Aorta (tissue), 5 donors: Measurements from ENCODE around the gene XIAP. TPM values are rescaled to one million over a fixed set of nuclear protein-coding genes. Genes with fewer than 3 reads are reported as not detected.
"Not testable (repeated sequence)": the region's sequence is repeated elsewhere in the genome, so short reads cannot be mapped to it uniquely, and the experiment has no call there.

Experiments
- ATAC-seq: fragments of 200-7000 bp; cut with Tn5 transposase; one replicate; pipeline ENCODE4 v1.9.1; 2022; ENCODE audit warnings: moderate library complexity; ENCODE audit not compliant: low FRiP score
- DNase-seq, 2 donors: peaks; one replicate each; pipeline ENCODE4 v3.0.0-alpha.2; 2020
- H3K27ac ChIP-seq, 2 donors: one replicate each; pipeline ENCODE4 v1.5.1; 2013; ENCODE audit warnings: low read length in 2 of 2, mild to moderate bottlenecking in 2 of 2, moderate library complexity in 2 of 2, control low read depth in 1 of 2, inconsistent platforms in 1 of 2, low read depth in 1 of 2
- H3K27me3 ChIP-seq, 2 donors: one replicate each; pipeline ENCODE4 v1.6.1; 2013; ENCODE audit warnings: control low read depth in 1 of 2, low read length in 1 of 2, mild to moderate bottlenecking in 1 of 2, moderate library complexity in 1 of 2; ENCODE audit not compliant: insufficient read depth in 2 of 2, control insufficient read depth in 1 of 2
- H3K36me3 ChIP-seq, 2 donors: one replicate each; pipeline ENCODE4 v1.6.1; 2013; ENCODE audit warnings: control low read depth in 1 of 2, low read length in 1 of 2, mild to moderate bottlenecking in 1 of 2; ENCODE audit not compliant: insufficient read depth in 2 of 2, control insufficient read depth in 1 of 2
- H3K4me1 ChIP-seq, 2 donors: one replicate each; pipeline ENCODE4 v1.6.1; 2013; ENCODE audit warnings: low read length in 2 of 2, control low read depth in 1 of 2, mild to moderate bottlenecking in 1 of 2, moderate library complexity in 1 of 2; ENCODE audit not compliant: insufficient read depth in 2 of 2, control insufficient read depth in 1 of 2
- H3K4me3 ChIP-seq, 2 donors: one replicate each; pipeline ENCODE4 v1.5.1; 2013; ENCODE audit warnings: low read length in 2 of 2, control low read depth in 1 of 2, mild to moderate bottlenecking in 1 of 2
- H3K9me3 ChIP-seq: one replicate; pipeline ENCODE4 v1.6.1; 2013; ENCODE audit warnings: mild to moderate bottlenecking, low read length; ENCODE audit not compliant: control insufficient read depth
- WGBS, 2 donors: extraction: QIAGEN DNeasy Blood & Tissue Kit; methylation state at CpG; one replicate each; pipeline ENCODE4 v1.1.7; 2013; 5-methylcytosine and 5-hydroxymethylcytosine counted together
- intact Hi-C, 2 donors: fragments of 100-400 bp; cut with DNase I; formaldehyde crosslinking; loops; one replicate each; pipeline versions ENCODE4 v1.14.2 to v1.15.0; 2022
- polyA plus RNA-seq, 2 donors: library from polyadenylated mRNA; stranded (reverse); fragments of 200-250 nt; gene quantifications; one replicate each; pipeline ENCODE4 v1.2.3, GENCODE V29; 2013
- total RNA-seq, 2 donors: library from RNA; stranded (reverse); fragmentation: NEBNext Ultra II Directional; extraction: Animal tissue kit (Norgen Biotek cat#: 25700); gene quantifications; one replicate each; pipeline ENCODE4 v1.2.1, GENCODE V29; 2021
- donor health status: healthy with polysubstance abuse.
- donor health status: Bipolar disorder and iron deficiency.
- donor health status: DM: no; HTN: no; CAD: no.
- donor health status: DM: no; HTN: no; CAD: no.
- donor health status: DM: yes; HTN: yes; CAD: no.

XIAP gene
- total and polyA plus RNA-seq, 4 donors: 4.9 to 50.7 (median 29.0) TPM

GRCh38 chrX:123882391-123882790 lies 22.5 kb downstream of the XIAP start:
- Histone ChIP-seq H3K27ac (no peak overlapping the region), H3K9me3 (no peaks in the 10 kb centered on the region), H3K36me3 (no peaks in the 10 kb centered on the region), H3K27me3 (no peaks in the 10 kb centered on the region), H3K4me1 (no peaks in the 10 kb centered on the region), H3K4me3 (no peak overlapping the region)
- WGBS, 2 donors: 79 to 87% methylated on average over 3 of the region's 3 CpGs
- ATAC-seq: no peak
- intact Hi-C loops: no loop called here
- no peak for DNase-seq

- ATAC-seq (peak; percentile 15), DNase-seq (no peak)
- Histone ChIP-seq H3K36me3 (no peaks in the 10 kb centered on the region), H3K27me3 (no peaks in the 10 kb centered on the region), H3K4me1 (no peaks in the 10 kb centered on the region), H3K4me3 (no peak overlapping the region), H3K9me3 (no peaks in the 10 kb centered on the region), H3K27ac (no peak overlapping the region)
- intact Hi-C loops: no loop called here
These were observed 25.1 kb downstream of the XIAP start for GRCh38 chrX:123884809-123885408.

DNA sequence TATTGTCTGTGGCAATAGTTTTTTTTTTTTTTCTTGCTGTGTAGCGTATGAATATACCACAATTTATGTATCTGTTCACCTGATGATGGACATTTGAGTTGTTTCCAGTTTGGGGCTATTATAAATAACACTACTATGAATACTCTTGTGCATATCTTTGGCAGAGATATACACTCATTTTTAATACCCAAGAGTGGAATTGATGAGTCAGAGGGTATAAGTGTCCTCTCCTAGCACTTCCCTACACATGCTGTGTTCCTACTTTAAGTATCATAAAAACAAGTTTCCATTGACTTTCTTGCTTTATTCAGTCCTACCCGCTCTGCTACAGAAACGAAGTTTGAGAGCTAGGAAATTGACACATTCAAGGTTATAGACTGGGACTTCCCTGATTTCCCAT lies 39.8 kb downstream of the XIAP start:
- no peak overlapping the region for H3K4me3 ChIP-seq
- DNase-seq (no peak), ATAC-seq (no peak)
- intact Hi-C loops: no loop called here
- H3K36me3 ChIP-seq: no peaks in the 10 kb centered on the region
- 74 to 78% methylated on average over 3 of the region's 3 CpGs for WGBS, 2 donors
- H3K9me3 ChIP-seq: no peaks in the 10 kb centered on the region
- no peak overlapping the region for H3K27ac ChIP-seq
- no peaks in the 10 kb centered on the region for H3K4me1 ChIP-seq
- H3K27me3 ChIP-seq: no peaks in the 10 kb centered on the region

DNA sequence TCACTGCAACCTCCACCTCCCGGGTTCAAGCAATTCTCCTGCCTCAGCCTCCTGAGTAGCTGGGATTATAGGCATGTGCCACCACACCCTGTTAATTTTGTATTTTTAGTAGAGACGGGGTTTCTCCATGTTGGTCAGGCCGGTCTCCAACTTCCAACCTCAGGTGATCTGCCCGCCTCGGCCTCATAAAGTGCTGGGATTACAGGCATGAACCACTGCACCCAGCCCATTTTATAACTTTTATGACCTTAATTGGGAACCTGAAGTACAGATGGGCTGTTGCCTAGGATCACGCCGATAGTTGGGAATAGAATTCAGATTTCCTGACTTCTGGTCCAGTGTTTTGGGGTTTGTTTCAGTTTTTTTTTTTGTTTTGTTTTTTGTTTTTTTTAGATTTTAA lies 43.4 kb downstream of the XIAP start:
- H3K9me3 ChIP-seq, intact Hi-C loops, H3K27ac ChIP-seq, H3K4me1 ChIP-seq, H3K4me3 ChIP-seq, H3K36me3 ChIP-seq, ATAC-seq, H3K27me3 ChIP-seq, DNase-seq: not testable (repeated sequence)
- 91 to 93% methylated on average over 7 of the region's 7 CpGs for WGBS, 2 donors

- Histone ChIP-seq H3K36me3 (no peaks in the 10 kb centered on the region), H3K27me3 (no peaks in the 10 kb centered on the region), H3K27ac (no peak overlapping the region), H3K9me3 (no peaks in the 10 kb centered on the region), H3K4me1 (peaks cover 0 to 3% of the 10 kb centered on the region in 2 donors), H3K4me3 (no peak overlapping the region)
- 64 to 83% methylated on average over 2 of the region's 2 CpGs for WGBS, 2 donors
- ATAC-seq (no peak), DNase-seq (no peak)
- intact Hi-C loops: no loop called here
These were observed 45.5 kb downstream of the XIAP start for GRCh38 chrX:123905332-123905731.

GRCh38 chrX:123906557-123907316 lies 46.9 kb downstream of the XIAP start:
- Histone ChIP-seq H3K9me3 (no peaks in the 10 kb centered on the region), H3K36me3 (no peaks in the 10 kb centered on the region), H3K4me1 (peaks cover 0 to 3% of the 10 kb centered on the region in 2 donors), H3K4me3 (no peak overlapping the region), H3K27ac (no peak overlapping the region), H3K27me3 (no peaks in the 10 kb centered on the region)
- intact Hi-C loops: no loop called here
- 45 to 66% methylated on average over 8 of the region's 8 CpGs for WGBS, 2 donors
- DNase-seq (no peak), ATAC-seq (no peak)

DNA sequence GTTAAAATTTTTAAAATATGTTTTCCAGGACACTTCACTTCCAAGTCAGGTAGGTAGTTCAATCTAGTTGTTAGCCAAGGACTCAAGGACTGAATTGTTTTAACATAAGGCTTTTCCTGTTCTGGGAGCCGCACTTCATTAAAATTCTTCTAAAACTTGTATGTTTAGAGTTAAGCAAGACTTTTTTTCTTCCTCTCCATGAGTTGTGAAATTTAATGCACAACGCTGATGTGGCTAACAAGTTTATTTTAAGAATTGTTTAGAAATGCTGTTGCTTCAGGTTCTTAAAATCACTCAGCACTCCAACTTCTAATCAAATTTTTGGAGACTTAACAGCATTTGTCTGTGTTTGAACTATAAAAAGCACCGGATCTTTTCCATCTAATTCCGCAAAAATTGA lies 49.7 kb downstream of the XIAP start:
- no peak for DNase-seq
- intact Hi-C loops: no loop called here
- Histone ChIP-seq H3K4me3 (no peak overlapping the region), H3K27ac (no peak overlapping the region), H3K36me3 (no peaks in the 10 kb centered on the region), H3K9me3 (no peaks in the 10 kb centered on the region), H3K27me3 (no peaks in the 10 kb centered on the region), H3K4me1 (peaks cover 0 to 3% of the 10 kb centered on the region in 2 donors)
- no peak for ATAC-seq
- WGBS, 2 donors: 73 to 85% methylated on average over 4 of the region's 4 CpGs

GRCh38 chrX:123917069-123917468 lies 57.2 kb downstream of the XIAP start:
- H3K27ac ChIP-seq: no peak overlapping the region
- DNase-seq: no peak
- H3K27me3 ChIP-seq: no peaks in the 10 kb centered on the region
- no peak for ATAC-seq
- no peak overlapping the region for H3K4me3 ChIP-seq
- intact Hi-C loops: no loop called here
- no peaks in the 10 kb centered on the region for H3K9me3 ChIP-seq
- no peaks in the 10 kb centered on the region for H3K36me3 ChIP-seq
- no peaks in the 10 kb centered on the region for H3K4me1 ChIP-seq

DNA sequence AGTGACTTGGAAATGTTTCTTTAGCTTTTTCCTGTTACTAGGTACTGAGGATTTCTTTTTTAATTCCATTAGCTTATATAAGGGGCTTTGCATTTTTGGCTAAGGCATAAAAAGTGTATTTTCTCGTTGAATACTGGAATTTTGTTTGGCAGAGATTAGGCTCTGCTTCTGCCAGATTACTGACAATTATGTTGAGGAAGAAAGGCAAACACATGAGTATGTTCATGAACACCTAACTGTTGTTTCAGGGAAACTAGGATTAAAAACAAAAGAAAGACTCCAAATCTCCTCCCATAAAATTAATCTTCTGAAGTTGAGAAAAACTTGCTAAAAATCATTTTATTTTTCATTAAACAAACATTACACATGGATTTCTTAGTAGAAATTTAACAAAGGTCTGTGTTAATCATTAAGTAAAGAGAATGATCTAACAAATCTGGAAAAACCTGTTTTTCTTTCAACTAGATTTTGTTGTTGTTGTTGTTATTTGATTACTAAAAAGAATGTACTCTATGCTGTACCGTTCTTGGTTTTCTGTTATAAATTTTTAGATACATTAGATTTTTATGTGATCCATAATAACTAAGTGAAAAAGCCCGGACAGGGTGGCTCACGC lies 58.4 kb downstream of the XIAP start:
- intact Hi-C loops: no loop called here
- 52 to 58% methylated on average over 4 of the region's 4 CpGs for WGBS, 2 donors

More for the DNA sequence above, 58.4 kb downstream of the XIAP start:
- Histone ChIP-seq H3K36me3 (no peaks in the 10 kb centered on the region), H3K4me1 (no peaks in the 10 kb centered on the region), H3K27ac (no peak overlapping the region), H3K4me3 (no peak overlapping the region), H3K9me3 (no peaks in the 10 kb centered on the region), H3K27me3 (no peaks in the 10 kb centered on the region)
- ATAC-seq (no peak), DNase-seq (no peak)
